ENCODE results near the gene DARS1. TPM values are rescaled to one million over a fixed set of nuclear protein-coding genes. Genes with fewer than 3 reads are reported as not detected.

The DARS1 gene
- 100 to 1,000 TPM in 1 of 3 donors, 10 to 100 TPM in 2; 76.4 to 117 (median 86.7) TPM for total RNA-seq

- H3K27me3 ChIP-seq = no peaks in the 10 kb centered on the region
- peak; percentile 79 to 89 for DNase-seq (ENCODE audit: low spot score in 2 of 2)
- H3K4me3 ChIP-seq = peak within 1 kb of the TSS; percentile 70 to 97 (median 96)
- peaks cover 0 to 9% of the 10 kb centered on the region in 2 donors for H3K4me1 ChIP-seq
- TF ChIP-seq POLR2A (IDR thresholded peaks at IDR 0.05) = peak; percentile 70
- TF ChIP-seq CTCF (IDR thresholded peaks at IDR 0.05) = peak in 1 of 3 donors; percentile 13
- peak; percentile 54 to 92 (median 67) for TF ChIP-seq POLR2AphosphoS5 (IDR thresholded peaks at IDR 0.05)
- no peaks in the 10 kb centered on the region for H3K36me3 ChIP-seq
- H3K27ac ChIP-seq = peak within 1 kb of the TSS; percentile 98 to 99
- no peaks in the 10 kb centered on the region for H3K9me3 ChIP-seq
- intact Hi-C loops (cut with DNase I; ENCODE audit: low total_unique reads) = no loop called here
Measured at GRCh38 chr2:135985018-135985825, at the start of gene DARS1. Gene DARS1 (minus strand): TSS chr2:135985626. CDS start chr2:135985468, 158 bp downstream.

GRCh38 chr2:136034629-136035028 lies 49.2 kb upstream of the DARS1 start:
- no peaks in the 10 kb centered on the region for H3K4me1 ChIP-seq
- no peak for TF ChIP-seq POLR2A (IDR thresholded peaks at IDR 0.05)
- TF ChIP-seq POLR2AphosphoS5 (IDR thresholded peaks at IDR 0.05) = no peak
- no peak for TF ChIP-seq CTCF (IDR thresholded peaks at IDR 0.05)
- no peaks in the 10 kb centered on the region for H3K36me3 ChIP-seq
- H3K27me3 ChIP-seq = no peaks in the 10 kb centered on the region
- intact Hi-C loops (cut with DNase I; ENCODE audit: low total_unique reads) = no loop called here
- no peak overlapping the region for H3K4me3 ChIP-seq
- no peak overlapping the region for H3K27ac ChIP-seq
- H3K9me3 ChIP-seq = no peaks in the 10 kb centered on the region
- no peak for DNase-seq (ENCODE audit: low spot score in 2 of 2)

GRCh38 chr2:136032817-136033535 lies 47.5 kb upstream of the DARS1 start:
- Histone ChIP-seq H3K4me3 (no peak overlapping the region), H3K27ac (no peak overlapping the region), H3K36me3 (no peaks in the 10 kb centered on the region), H3K9me3 (no peaks in the 10 kb centered on the region), H3K27me3 (no peaks in the 10 kb centered on the region), H3K4me1 (no peaks in the 10 kb centered on the region)
- intact Hi-C loops (cut with DNase I; ENCODE audit: low total_unique reads) = no loop called here
- no peak for TF ChIP-seq CTCF (IDR thresholded peaks at IDR 0.05)
- TF ChIP-seq POLR2AphosphoS5 (IDR thresholded peaks at IDR 0.05) = no peak
- TF ChIP-seq POLR2A (IDR thresholded peaks at IDR 0.05) = no peak
- DNase-seq (ENCODE audit: low spot score in 2 of 2) = no peak

- no peaks in the 10 kb centered on the region for H3K9me3 ChIP-seq
- intact Hi-C loops (cut with DNase I; ENCODE audit: low total_unique reads) = no loop called here
- H3K4me3 ChIP-seq = no peak overlapping the region
- no peak for TF ChIP-seq POLR2A (IDR thresholded peaks at IDR 0.05)
- TF ChIP-seq CTCF (IDR thresholded peaks at IDR 0.05) = no peak
- TF ChIP-seq POLR2AphosphoS5 (IDR thresholded peaks at IDR 0.05) = no peak
- DNase-seq (ENCODE audit: low spot score in 2 of 2) = no peak
- no peaks in the 10 kb centered on the region for H3K4me1 ChIP-seq
- H3K27ac ChIP-seq = no peak overlapping the region
- no peaks in the 10 kb centered on the region for H3K27me3 ChIP-seq
- no peaks in the 10 kb centered on the region for H3K36me3 ChIP-seq
Measured at GRCh38 chr2:136032192-136032591, 46.8 kb upstream of the DARS1 start.

GRCh38 chr2:136031711-136032110 lies 46.3 kb upstream of the DARS1 start:
- intact Hi-C loops (cut with DNase I; ENCODE audit: low total_unique reads) = no loop called here
- no peaks in the 10 kb centered on the region for H3K36me3 ChIP-seq
- H3K4me1 ChIP-seq = no peaks in the 10 kb centered on the region
- H3K9me3 ChIP-seq = no peaks in the 10 kb centered on the region
- no peaks in the 10 kb centered on the region for H3K27me3 ChIP-seq
- H3K27ac ChIP-seq = no peak overlapping the region
- TF ChIP-seq POLR2AphosphoS5 (IDR thresholded peaks at IDR 0.05) (no peak), CTCF (IDR thresholded peaks at IDR 0.05) (no peak), POLR2A (IDR thresholded peaks at IDR 0.05) (no peak)
- no peak overlapping the region for H3K4me3 ChIP-seq
- no peak for DNase-seq (ENCODE audit: low spot score in 2 of 2)

Measured in breast epithelium (tissue), 4 donors.